HUDEP-2 (cell line): ENCODE measurements around the gene ZNF771.
A peak's percentile ranks its signal among the peaks of the same experiment; 100 is the strongest.

Source experiments
- DNase-seq, 76 experiments: peaks; one replicate each; lab custom pipeline; 2025; ENCODE audit not compliant: unreplicated experiment in 76 of 76; lab: John Stamatoyannopoulos, UW

Gene ZNF771

DNA sequence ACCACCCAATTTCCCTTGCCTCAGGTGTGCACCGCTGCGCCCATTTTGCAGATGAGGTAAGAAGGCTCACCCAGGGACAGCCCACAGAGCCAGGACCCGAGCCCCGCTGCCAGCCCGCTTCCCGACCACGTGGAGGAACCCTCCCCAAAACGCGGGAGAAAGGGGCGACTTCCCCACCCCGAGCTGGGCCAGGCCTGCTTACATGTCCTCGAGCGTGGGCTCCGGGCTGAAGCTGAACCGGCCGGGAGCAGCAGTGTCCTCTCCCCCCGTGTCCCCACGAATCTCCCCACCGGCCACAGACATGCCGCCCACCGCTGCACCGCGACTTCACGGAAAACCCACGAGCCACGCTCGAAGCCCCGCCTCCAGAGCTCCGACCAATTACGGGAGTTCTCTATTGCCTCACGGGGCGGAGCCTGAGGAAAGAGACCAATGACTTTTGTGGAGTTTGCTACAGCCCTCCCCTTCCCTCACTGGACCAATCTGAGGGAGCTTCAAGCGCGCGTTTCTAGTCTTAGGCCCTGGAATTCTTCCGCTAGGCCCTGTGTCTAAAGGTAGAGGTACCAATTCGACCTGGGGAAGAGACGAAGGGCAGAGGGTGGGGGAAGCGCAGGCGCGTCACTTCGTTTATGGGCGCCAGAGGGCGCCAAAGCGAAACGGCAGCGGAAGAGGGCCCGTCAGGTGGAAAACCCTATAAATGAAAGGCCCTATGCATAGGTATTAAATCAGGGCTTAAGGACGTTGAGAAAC is 22.4 kb downstream of the ZNF771 start, which contains the start of gene DCTPP1:
TSS of gene DCTPP1 (minus strand) at position 353 of the 750 bp plus-strand sequence. CDS start at position 303, 50 bp downstream.
- DNase-seq: peak in 73 of 76 experiments; percentile 72 to 99 (median 96)

DNA sequence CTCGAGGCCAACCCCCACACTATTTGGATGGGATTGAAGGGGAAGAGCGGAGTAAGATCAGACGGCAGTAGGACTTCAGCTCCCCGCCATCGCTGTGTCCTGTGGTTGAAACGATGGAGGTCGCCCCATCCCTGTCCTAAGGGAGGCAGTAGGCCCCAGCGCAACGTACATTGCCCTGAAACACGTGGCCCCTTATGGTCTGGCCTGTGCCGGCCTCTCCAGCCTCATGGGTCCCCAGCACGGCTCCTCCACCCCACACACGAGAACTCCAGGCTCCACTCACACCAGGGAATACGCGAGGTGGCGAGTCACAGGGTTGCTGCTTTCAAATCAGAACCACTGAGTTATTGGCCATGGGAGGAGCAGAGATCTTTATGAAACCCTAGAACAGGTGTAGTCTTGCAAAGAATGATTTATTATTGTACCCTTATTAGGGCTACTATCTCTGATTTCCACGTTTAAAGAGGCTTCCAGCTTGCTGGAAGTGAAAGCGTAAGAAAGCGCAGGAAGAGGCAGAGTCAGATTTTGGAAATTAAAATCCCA is 23.1 kb downstream of the ZNF771 start:
- peak in 10 of 76 experiments; percentile 30 to 56 (median 42) for DNase-seq

DNA sequence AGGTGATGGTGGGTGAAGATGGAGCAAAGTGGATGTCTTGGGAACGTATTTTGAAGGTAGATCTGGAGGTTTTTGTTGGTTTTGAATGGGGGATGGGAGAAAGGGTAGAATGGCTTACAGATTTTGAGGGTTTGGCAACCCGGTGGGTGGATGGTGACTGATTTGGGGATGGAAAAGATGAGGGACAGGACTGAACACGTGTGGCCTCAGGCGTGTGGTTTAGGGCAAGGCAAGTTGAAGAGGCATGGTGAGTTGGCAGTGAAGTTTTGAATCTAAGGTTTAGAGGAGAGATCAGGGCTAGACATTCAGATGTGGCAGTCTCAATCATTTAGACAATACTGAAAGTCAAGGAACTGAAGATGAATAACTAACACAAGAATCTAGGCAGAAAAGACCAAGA is 27.4 kb downstream of the ZNF771 start:
- no peak for DNase-seq

DNA sequence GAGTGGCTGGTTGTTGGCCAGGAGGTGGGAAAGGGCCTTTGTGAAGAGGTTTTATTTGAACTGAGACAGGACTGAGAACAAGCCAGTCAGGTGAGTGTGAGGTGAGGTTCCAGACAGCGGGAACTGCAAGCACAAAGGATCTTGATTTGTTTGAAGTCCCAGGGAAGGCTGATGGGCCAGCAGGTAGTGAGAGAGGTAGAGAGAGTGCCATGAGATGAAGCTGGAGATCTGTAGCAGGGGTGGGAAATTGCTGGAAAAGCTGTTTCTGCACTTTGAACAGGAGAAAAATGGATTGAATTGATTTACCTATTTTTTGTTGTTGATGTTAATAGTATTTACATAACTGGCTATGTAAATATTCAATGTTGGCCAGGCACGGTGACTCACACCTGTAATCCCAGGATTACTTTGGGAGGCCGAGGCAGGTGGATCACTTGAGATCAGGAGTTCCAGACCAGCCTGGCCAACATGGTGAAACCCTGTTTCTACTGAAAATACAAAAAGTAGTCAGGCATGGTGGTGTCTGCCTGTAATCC is 30.2 kb downstream of the ZNF771 start:
- DNase-seq: no peak

DNA sequence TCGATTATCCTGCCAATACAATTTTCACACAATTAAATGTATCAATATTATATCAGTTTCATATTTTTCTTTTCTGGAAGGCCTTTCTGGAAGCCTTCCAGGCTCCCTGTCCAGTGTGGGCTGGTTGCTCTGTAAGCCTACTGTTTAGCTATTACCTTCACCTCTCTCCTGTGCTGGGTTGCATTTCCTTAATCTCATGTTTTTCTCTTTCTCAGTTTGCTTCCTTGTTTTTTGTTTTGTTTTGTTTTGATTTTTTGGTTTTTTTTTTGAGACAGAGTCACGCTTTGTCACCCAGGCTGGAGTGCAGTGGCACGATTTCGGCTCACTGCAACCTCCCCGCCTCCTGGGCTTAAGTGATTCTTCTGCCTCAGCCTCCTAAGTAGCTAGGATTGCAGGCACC is 31.4 kb downstream of the ZNF771 start:
- DNase-seq: no peak

DNA sequence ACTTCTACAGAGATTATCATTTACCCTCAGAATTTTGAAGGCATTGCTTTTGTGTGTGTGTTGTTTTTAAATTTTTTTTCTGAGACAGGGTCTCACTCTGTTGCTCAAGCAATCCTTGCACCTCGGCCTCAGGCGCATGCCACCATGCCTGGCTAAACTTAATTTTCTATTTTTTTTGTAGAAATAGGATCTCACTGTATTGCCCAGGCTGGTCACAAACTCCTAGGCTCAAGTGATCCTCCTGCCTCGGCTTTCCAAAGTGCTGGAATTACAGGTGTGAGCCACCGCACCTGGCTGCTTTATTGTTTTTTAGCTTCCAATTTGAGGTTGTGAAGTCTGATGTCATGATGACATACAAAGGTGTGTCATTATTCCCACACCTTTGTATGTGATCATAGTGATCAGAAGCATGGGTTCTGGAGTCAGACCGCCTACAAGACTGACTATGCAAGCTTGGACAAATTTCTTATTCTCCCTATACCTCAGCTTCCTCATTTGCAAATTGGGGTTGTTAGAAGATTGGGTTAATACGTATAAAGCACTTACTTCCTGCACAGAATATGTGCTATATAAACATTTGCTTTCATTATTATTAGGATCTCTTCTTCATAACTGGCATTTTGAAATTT is 32.4 kb downstream of the ZNF771 start:
- no peak for DNase-seq

DNA sequence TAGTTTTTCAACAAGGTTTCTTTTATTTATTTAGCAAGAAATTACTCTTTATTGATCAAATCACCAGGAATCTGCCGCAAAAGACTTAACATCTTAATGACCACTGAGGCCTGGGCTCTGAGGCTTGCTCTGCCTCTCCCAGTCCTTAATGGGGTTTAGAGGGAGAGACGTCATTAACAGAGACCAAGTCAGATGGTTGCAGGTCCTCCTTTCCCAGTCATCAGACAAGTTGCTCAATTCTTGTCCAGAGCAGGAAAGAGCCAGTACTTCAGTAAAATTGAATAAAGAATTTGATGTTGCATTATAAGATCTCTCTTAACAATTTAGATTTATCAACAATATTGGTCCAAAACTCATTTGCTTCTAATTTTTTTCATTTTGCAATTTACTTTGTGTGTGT is 36.2 kb downstream of the ZNF771 start:
- DNase-seq: no peak

DNA sequence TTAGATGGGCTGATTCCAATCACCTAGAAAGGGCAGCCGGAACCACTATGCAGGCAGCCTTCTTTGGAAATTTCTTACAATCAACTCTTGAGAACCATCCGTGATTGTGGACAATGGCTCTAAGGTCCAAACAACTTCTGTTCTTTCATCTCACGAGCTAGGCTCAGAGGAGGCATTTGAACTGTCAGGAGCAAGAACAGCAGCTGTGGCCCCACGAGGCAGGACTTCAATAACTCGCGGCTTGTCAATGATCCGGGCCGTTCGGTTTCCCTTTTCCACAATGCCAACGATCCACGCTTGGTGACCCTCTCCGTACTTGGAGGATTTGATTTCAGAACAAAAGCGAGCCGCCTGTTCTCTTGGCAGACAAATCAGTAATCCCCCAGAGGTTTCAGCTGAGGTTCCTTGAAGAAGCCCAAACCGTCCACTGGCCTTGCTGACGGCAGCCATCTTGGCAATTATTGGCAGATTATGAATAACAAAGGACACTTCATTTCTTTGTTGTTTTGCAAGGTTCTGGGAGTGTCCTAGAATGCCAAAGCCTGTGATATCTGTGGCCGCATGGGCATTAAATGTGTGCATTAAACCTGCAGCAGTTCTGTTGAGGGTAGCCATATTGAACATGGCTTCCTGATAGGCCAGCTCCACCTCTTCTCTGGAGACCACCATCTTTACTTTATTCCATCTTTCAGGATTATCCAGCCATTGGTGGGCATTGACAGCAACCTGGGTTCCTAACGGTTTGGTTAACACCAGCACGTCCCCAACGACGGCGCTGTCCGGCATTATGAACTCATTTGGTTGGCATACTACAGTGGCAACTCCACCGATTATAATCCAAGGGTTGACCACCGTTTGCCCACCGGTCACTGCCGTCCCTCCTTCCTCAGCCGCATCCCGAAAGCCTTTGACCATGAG is 37.1 kb downstream of the ZNF771 start:
- no peak for DNase-seq

DNA sequence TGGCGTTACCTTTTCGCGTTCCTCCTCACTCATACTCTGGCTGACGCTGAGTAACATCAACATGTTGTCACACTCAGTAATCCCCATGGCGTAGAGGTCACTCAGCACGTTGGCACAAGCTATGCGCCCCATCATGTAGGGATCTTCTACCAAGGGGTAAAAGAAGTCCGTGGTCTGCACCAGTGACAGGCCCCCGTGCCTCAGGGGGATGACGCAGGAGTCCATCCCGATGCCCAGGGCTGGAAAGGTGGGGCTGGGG is 37.7 kb downstream of the ZNF771 start:
- no peak for DNase-seq

DNA sequence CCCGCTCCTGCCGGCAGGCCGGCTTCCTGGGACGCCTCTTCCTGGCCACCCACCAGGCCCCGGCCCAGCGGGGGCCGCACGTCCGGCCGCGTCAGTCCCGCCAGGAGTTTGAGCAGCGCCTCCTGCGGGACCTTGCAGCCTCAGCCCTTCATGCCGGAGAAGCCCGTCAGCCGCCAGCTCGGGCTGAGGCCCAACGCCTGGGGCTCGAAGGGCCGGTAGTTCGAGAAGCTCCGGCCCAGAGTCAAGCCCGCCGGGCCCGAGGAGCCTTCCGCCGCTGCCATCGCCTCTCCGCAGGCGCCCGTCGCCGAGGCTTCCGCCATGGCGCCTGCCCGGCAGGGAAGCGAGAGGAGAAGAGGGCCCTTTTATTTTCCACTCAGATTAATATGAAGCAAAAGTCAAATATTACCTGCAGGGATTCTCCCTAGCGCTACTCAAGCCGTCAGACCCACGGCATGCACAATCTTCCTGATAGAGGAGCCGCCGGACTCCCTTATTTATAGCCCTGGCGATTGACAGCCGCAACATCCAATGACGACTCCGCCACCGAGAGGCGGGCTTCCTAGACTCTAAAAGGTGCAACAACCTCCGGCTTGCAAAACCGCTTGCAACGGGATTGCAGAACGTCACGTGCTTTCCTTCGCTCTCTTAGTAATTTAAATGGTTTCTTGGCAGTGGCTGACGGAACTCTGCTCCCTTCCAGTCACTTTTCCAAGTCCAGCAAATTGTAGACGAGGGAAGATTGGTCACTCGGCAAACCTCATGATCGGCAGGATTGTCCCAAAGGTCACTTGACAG is 38.2 kb downstream of the ZNF771 start, which contains the start of gene SEPHS2:
TSS of gene SEPHS2 (minus strand) at position 467 of the 795 bp plus-strand sequence. CDS start at position 320, 147 bp downstream.
- peak; percentile 69 to 96 (median 92) for DNase-seq

DNA sequence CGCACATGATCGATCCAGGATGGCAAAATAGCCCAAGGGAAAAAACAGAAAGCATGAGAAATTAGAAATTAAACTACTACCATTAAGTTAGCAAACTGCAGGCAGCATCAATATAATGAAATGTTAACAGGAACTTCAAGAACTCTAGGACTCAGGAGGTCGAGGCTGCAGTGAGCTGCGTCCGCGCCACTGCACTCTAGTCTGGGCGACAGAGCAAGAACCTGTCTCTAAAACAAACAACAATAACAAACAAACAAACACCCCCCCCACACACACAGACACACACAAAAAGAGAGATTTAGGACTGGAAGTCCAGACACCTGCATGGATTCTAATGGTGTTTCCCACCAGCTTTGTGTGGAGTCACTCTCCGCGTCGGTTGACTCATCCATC is 38.8 kb downstream of the ZNF771 start:
- DNase-seq: no peak

DNA sequence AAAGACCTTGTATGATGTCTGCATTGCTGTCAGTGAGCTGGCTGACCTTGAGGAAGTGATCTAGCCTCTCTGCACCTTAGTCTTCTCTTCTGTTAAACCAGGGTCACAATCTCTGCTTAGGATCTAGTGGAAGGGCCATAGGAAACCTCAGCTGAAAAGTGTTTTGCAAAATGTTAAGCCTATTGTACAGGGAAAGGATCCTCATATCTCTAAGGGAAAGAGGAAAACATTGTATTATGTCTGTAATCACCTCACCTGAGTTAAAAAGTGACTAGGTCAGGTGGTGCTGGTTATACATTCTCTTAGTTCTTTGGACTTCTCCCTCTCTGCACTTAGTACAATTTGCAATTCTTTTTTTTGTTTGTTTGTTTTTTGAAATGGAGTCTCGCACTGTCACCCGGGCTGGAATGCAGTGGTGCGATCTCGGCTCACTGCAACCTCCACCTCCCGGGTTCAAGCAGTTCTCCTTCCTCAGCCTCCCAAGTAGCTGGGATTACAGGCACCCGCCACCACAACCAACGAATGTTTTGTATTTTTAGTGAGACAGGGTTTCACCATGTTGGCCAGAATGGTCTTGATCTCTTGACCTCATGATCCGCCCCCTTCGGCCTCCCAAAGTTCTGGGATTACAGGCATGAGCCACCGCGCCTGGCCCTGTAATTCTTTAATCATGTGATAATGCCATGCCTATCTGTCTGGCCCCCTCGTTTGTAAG is 40.3 kb downstream of the ZNF771 start:
- no peak for DNase-seq

DNA sequence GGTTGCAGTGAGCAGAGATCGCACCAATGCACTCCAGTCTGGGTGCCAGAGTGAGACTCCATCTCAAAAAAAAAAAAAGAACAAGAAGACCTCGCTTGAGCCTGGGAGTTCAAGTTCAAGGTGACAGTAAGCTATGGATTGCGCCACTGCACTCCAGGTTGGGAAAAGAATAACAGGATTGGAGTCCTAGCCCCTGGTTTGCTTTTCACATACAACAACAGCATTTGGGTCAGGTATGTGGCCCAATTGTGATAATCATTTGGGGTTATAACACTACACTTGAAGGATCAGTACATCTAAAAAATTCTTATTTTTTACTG is 41.7 kb downstream of the ZNF771 start:
- no peak for DNase-seq

DNA sequence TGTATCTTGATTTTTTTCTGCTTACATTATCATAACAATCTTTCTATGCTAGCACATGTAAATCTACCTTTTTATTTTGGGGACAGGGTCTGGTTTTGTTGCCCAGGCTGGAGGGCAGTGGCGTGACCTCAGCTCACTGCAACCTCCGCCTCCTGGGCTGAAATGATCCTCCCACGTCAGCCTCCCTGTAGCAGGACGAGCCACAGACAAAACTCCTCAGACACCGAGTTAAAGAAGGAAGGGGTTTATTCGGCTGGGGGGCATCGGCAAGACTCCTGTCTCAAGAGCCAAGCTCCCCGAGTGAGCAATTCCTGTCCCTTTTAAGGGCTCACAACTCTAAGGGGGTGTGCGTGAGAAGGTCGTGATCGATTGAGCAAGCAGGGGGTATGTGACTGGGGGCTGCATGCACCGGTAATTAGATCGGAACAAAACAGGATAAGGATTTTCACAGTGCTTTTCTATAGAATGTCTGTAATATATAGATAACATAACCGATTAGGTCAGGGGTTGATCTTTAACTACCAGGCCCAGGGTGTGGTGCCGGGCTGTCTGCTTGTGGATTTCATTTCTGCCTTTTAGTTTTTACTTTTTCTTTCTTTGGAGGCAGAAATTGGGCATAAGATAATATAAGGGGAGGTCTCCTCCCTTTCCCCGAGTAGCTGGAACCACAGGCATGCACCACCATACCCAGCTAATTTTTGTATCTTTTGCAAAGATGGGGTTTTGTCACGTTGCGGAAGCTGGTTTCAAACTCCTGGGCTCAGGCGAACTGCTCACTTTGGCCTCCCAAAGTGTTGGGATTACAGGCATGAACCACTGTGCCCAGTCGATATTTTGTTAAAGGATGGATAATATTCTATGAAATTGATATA is 45.5 kb downstream of the ZNF771 start:
- peak in 37 of 76 experiments; percentile 10 to 77 (median 41) for DNase-seq

DNA sequence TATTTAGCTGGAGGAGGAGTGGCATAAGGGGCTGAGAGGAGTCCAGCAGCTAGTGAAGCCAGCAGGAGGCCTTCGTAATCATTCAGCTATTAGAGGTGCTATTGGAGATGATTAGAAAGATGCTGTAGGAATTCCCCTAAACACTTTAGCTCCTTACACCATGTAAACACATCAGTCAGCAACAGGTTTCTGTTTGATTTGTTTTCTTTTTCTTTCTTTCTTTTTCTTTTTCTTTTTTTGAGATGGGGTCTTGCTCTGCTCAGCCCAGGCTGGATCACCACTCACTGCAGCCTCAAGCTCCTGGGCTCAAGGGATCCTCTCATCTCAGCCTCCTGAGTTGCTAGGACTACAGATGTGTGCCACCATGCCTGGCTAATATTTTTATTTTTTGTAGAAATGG is 48.9 kb downstream of the ZNF771 start:
- DNase-seq: no peak

DNA sequence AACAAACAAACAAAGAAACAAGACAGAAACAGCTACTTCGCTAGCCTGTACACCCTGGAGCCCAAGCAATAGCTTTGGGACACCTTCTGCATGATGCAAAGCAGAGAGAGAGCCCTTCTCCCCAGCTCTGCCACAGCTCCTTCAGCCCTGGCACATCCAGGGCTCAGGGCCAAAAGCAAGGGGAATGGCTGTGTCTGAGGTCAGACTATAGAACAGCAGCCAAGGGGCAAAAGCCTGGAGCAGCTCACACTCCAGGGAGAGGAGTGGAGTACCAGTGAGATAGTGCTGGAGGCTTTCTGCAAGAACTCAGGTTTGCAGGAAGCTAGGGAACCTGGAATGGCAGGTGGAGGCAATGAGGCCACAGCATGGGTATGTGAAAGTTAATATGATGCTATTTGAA is 49.9 kb downstream of the ZNF771 start:
- peak in 2 of 76 experiments; percentile 10 to 11 for DNase-seq

DNA sequence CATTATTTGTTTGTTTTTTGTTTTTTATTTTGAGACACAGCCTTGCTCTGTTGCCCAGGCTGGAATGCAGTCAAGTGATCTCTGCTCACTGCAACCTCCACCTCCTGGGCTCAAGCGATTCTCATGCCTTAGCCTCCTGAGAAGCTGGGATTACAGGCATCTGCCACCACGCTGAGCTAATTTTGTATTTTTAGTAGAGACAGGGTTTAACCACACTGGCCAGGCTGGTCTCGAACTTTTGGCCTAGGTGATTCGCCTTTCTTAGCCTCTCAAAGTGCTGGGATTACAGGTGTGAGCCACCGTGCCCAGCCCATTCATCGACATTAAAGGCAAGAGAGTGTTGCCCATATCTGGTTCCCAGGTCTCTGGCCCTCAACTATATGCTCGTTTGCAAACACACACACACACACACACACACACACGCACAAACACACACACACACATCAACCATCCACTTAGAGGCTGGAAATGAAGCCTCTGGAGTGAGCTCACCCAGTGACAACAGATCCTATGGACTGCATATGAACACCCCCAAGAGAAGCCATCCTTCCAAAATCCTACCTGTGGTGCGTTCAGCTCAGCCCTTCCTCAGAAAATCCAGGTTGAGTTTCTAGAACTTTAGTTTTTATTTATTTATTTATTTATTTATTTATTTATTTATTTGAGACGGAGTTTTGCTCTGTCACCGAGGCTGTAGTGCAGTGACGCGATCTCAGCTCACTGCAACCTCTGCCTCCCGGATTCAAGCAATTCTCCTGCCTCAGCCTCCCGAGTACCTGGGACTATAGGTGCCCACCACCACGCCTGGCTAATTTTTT is 50.5 kb downstream of the ZNF771 start:
- DNase-seq: no peak
